Smooth muscle cell (in vitro differentiated cells): ENCODE data around the gene IRF2BP2. TPM values are rescaled to one million over a fixed set of nuclear protein-coding genes. Genes with fewer than 3 reads are reported as not detected.
A peak's percentile ranks its signal among the peaks of the same experiment; 100 is the strongest.

Experiments
- DNase-seq: peaks from one replicate; lab custom pipeline; 2025; ENCODE audit not compliant: unreplicated experiment; lab: John Stamatoyannopoulos, UW
- H2AFZ ChIP-seq: fragments of 200-600 bp; sonication (generic); 2 replicates; pipeline ENCODE4 v1.6.0; 2016; ENCODE audit warnings: antibody characterized with exemption, low read depth, mild to moderate bottlenecking
- H3F3A ChIP-seq: fragments of 200-600 bp; sonication (generic); 2 replicates; pipeline ENCODE4 v1.6.0; 2017; ENCODE audit warnings: antibody characterized with exemption, low read depth
- H3K27ac ChIP-seq: fragments of 200-600 bp; sonication (generic); 2 replicates; pipeline ENCODE4 v1.5.1; 2016; ENCODE audit warnings: low read depth, mild to moderate bottlenecking
- H3K27me3 ChIP-seq: fragments of 200-600 bp; sonication (generic); 2 replicates; pipeline ENCODE4 v1.6.1; 2016; ENCODE audit warnings: low read depth, mild to moderate bottlenecking
- H3K36me3 ChIP-seq: fragments of 200-600 bp; sonication (generic); 2 replicates; pipeline ENCODE4 v1.5.1; 2016; ENCODE audit warnings: low read depth
- H3K4me1 ChIP-seq: fragments of 200-600 bp; sonication (generic); 2 replicates; pipeline ENCODE4 v1.5.1; 2016; ENCODE audit warnings: low read depth
- H3K4me2 ChIP-seq: fragments of 200-600 bp; sonication (generic); 2 replicates; pipeline ENCODE4 v1.6.0; 2016; ENCODE audit warnings: mild to moderate bottlenecking
- H3K4me3 ChIP-seq: fragments of 200-600 bp; sonication (generic); 2 replicates; pipeline ENCODE4 v1.5.1; 2016; ENCODE audit warnings: mild to moderate bottlenecking
- H3K79me2 ChIP-seq: fragments of 200-600 bp; sonication (generic); 2 replicates; pipeline ENCODE4 v1.6.0; 2016; ENCODE audit warnings: low read depth, mild to moderate bottlenecking
- H3K9ac ChIP-seq: fragments of 200-600 bp; sonication (generic); 2 replicates; pipeline ENCODE4 v1.6.0; 2016; ENCODE audit warnings: low read depth
- H3K9me3 ChIP-seq: fragments of 200-600 bp; sonication (generic); replicated peaks from 2 replicates; pipeline ENCODE4 v1.5.1; 2016; ENCODE audit warnings: low read depth
- H4K20me1 ChIP-seq: fragments of 200-600 bp; sonication (generic); 2 replicates; pipeline ENCODE4 v1.6.0; 2016; ENCODE audit warnings: low read depth
- CTCF ChIP-seq: fragments of 200-600 bp; sonication (generic); IDR thresholded peaks from 2 replicates; pipeline ENCODE4 v1.5.1; 2017; ENCODE audit warnings: borderline replicate concordance, mild to moderate bottlenecking, antibody characterized with exemption; ENCODE audit not compliant: insufficient read depth, poor library complexity, severe bottlenecking
- WGBS: methylation state at CpG from one replicate; pipeline ENCODE4 v1.1.7; 2016; ENCODE audit warnings: low lambda C conversion rate; 5-methylcytosine and 5-hydroxymethylcytosine counted together
- polyA plus RNA-seq: library from polyadenylated mRNA; unstranded; fragments of >200 nt; fragmentation: Nextera tagmentation; extraction: Ambion mirVana; gene quantifications from 2 replicates; pipeline ENCODE4 v1.2.1, GENCODE V29; 2016
- total RNA-seq: library from RNA; depleted of rRNA; stranded (reverse); fragments of >200 nt; gene quantifications from 2 replicates; pipeline ENCODE4 v1.2.3, GENCODE V29; 2014

IRF2BP2 gene
- total and polyA plus RNA-seq, 2 experiments from 2014 or later = 40.3 to 89.5 TPM

- Histone ChIP-seq H3F3A (peaks cover 34% of the 10 kb centered on the region), H2AFZ (no peak overlapping the region), H3K79me2 (peaks cover 26% of the 10 kb centered on the region), H3K4me2 (peak overlapping the region; percentile 72), H3K4me3 (peak overlapping the region; percentile 33), H4K20me1 (peaks cover 24% of the 10 kb centered on the region), H3K36me3 (no peaks in the 10 kb centered on the region), H3K27me3 (no peaks in the 10 kb centered on the region), H3K9ac (peak overlapping the region; percentile 97), H3K27ac (peak overlapping the region; percentile 100), H3K9me3 (no peaks in the 10 kb centered on the region), H3K4me1 (peaks cover 48% of the 10 kb centered on the region)
- no peak for TF ChIP-seq CTCF
- DNase-seq = no peak
- WGBS = 7% methylated on average over 22 of the region's 22 CpGs
Measured at GRCh38 chr1:234611225-234611846, 1.4 kb upstream of the IRF2BP2 start.

- WGBS = under 1% methylated on average over 51 of the region's 71 CpGs
Measured at GRCh38 chr1:234610666-234611224, 767 bp upstream of the IRF2BP2 start.

GRCh38 chr1:234609691-234610042 is 311 bp downstream of the IRF2BP2 start:
- Histone ChIP-seq H3K36me3 (no peaks in the 10 kb centered on the region), H3K79me2 (peaks cover 42% of the 10 kb centered on the region), H2AFZ (no peak overlapping the region), H3K4me2 (peak overlapping the region; percentile 98), H3K4me3 (peak overlapping the region; percentile 75), H3K9ac (peak overlapping the region; percentile 97), H3K4me1 (peaks cover 49% of the 10 kb centered on the region), H3K27me3 (no peaks in the 10 kb centered on the region), H3F3A (peaks cover 46% of the 10 kb centered on the region), H3K27ac (peak overlapping the region; percentile 100), H3K9me3 (no peaks in the 10 kb centered on the region), H4K20me1 (peaks cover 40% of the 10 kb centered on the region)
- TF ChIP-seq CTCF = no peak
- no peak for DNase-seq
- under 1% methylated on average over 41 of the region's 67 CpGs for WGBS

More at GRCh38 chr1:234610666-234611224, 767 bp upstream of the IRF2BP2 start:
- Histone ChIP-seq H3K27ac (peak overlapping the region; percentile 100), H3K27me3 (no peaks in the 10 kb centered on the region), H3K4me2 (peak overlapping the region; percentile 98), H3K9ac (peak overlapping the region; percentile 97), H3K79me2 (peaks cover 32% of the 10 kb centered on the region), H2AFZ (no peak overlapping the region), H3K9me3 (no peaks in the 10 kb centered on the region), H3K36me3 (no peaks in the 10 kb centered on the region), H3K4me3 (peak overlapping the region; percentile 75), H3F3A (peaks cover 38% of the 10 kb centered on the region), H4K20me1 (peaks cover 30% of the 10 kb centered on the region), H3K4me1 (peaks cover 49% of the 10 kb centered on the region)
- TF ChIP-seq CTCF = no peak
- peak; percentile 97 for DNase-seq
